Stimulated activated memory B cell treated with anti-CD40 and anti-IgM and Interleukin-4, amounts not matched to agents 10 μg/mL and 1 μg/mL and 100 μg/mL, for 72 hours (primary cell): ENCODE results near the gene DECR2.
"Not testable (repeated sequence)": the region's sequence is repeated elsewhere in the genome, so short reads cannot be mapped to it uniquely, and the experiment has no call there.

ENCODE experiments used
- ATAC-seq: fragments of 150-1000 bp; cut with Tn5 transposase; 2 replicates; pipeline ENCODE4 v1.10.0; 2021
- H3K27ac Mint-ChIP-seq: one replicate; pipeline ENCODE4 v1.8.0; 2022; ENCODE audit warnings: mild to moderate bottlenecking, mixed read lengths
- H3K27me3 Mint-ChIP-seq: one replicate; pipeline ENCODE4 v1.8.0; 2022; ENCODE audit warnings: mixed read lengths
- H3K36me3 Mint-ChIP-seq: one replicate; pipeline ENCODE4 v1.8.0; 2022; ENCODE audit warnings: mixed read lengths
- H3K4me1 Mint-ChIP-seq: one replicate; pipeline ENCODE4 v1.8.0; 2022; ENCODE audit warnings: mixed read lengths
- H3K4me3 Mint-ChIP-seq: one replicate; pipeline ENCODE4 v1.8.0; 2022; ENCODE audit warnings: mild to moderate bottlenecking, moderate library complexity, mixed read lengths
- H3K9me3 Mint-ChIP-seq: one replicate; pipeline ENCODE4 v1.8.0; 2022; ENCODE audit warnings: mixed read lengths

DECR2 gene, protein sequence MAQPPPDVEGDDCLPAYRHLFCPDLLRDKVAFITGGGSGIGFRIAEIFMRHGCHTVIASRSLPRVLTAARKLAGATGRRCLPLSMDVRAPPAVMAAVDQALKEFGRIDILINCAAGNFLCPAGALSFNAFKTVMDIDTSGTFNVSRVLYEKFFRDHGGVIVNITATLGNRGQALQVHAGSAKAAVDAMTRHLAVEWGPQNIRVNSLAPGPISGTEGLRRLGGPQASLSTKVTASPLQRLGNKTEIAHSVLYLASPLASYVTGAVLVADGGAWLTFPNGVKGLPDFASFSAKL

DNA sequence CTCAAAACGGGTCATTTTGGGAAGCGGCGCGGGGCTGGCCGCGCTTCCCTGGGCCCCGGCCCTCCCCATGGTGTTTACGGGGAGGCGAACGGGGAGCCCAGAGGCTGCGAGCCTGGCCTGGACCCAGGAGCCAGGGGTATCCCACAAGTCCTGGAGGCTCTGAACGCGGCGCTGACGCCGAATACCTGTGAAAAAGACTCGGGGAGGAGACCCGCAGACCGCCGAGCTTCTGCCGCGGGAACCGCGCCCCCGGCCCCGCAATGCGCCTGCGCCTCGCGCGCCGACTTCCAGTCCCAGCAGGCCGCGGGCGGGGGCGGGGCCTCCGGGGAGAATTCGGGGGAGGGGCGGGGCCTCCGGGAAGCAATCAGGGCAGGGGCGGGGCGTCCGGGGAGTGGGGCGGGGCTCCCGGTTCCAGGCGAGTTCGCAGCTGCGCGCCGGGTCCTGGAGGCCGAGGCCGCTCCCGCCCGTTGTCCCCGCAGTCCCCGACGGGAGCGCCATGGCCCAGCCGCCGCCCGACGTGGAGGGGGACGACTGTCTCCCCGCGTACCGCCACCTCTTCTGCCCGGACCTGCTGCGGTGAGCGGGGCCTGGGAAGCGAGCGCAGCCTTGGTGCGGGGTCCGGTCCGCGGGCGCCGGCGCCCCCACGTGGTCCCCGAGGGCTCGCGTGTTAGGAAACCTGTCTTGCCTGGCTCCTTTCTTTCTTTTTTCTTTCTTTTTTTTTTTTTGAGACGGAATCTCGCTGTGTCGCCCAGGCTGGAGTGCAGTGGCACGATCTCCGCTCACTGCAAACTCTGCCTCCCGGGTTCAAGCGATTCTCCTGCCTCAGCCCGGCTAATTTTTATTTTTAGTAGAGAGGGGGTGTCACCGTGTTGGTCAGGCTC, at the start of gene DECR2:
TSS of gene DECR2 (plus strand) at position 418 of the 881 bp plus-strand sequence. CDS start at position 497, 79 bp downstream.
- peak within 1 kb of the TSS; percentile 96 for H3K27ac Mint-ChIP-seq
- H3K36me3 Mint-ChIP-seq: no peaks in the 10 kb centered on the region
- peak; percentile 89 for ATAC-seq
- peaks cover 32% of the 10 kb centered on the region for H3K4me1 Mint-ChIP-seq
- peak within 1 kb of the TSS; percentile 91 for H3K4me3 Mint-ChIP-seq
- no peaks in the 10 kb centered on the region for H3K9me3 Mint-ChIP-seq
- H3K27me3 Mint-ChIP-seq: no peaks in the 10 kb centered on the region

DNA sequence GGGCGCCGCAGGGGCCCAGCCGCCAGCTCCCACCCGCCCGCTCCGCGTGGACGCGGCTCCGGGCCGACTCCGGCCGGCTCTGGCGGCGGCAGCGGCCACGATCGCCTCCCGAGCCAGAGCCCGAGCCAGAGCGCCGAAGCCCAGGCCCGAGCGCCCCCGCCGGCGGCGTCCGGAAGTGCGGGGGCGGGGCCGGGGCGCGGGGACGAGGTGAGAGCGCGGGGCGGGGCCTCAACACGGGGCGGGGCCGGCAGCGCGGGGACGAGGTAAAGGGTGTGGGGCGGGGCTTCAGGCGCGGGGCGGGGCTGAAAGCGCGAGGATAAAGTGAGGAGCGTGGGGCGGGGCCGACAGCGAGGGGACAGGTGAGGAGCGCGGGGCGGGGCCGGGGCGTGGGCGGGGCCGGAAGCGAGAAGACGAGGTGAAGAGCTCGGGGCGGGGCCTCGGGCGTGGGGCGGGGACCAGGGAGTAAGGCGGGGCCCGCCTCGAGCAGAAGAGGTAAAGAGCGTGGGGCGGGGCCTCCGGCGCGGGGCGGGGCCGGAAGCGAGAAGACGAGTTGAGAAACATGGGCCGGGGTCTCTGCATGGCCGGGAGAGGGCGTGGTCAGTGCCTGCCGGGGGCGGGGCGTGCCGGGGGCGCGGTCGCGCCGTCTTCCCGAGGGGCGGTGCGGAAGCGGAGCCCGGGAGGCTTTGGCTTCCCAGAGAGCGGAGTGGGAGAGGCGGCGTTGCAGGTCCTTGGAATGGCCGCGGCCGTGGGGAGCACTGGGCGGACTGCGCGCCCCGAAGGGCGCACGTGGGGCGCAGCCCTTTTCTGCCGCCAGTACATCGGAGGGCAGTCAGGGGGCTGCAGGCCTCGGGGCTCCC, 48.9 kb upstream of the DECR2 start, which contains the start of gene AXIN1:
TSS of gene AXIN1 (minus strand) at position 177 of the 857 bp plus-strand sequence. CDS start 5,698 bp downstream, outside the sequence.
- peak within 1 kb of the TSS; percentile 79 for H3K4me3 Mint-ChIP-seq
- H3K36me3 Mint-ChIP-seq: peaks cover under 1% of the 10 kb centered on the region
- peak; percentile 89 for ATAC-seq
- peaks cover 26% of the 10 kb centered on the region for H3K4me1 Mint-ChIP-seq
- peak within 1 kb of the TSS; percentile 44 for H3K27ac Mint-ChIP-seq
- no peaks in the 10 kb centered on the region for H3K27me3 Mint-ChIP-seq
- no peaks in the 10 kb centered on the region for H3K9me3 Mint-ChIP-seq

DNA sequence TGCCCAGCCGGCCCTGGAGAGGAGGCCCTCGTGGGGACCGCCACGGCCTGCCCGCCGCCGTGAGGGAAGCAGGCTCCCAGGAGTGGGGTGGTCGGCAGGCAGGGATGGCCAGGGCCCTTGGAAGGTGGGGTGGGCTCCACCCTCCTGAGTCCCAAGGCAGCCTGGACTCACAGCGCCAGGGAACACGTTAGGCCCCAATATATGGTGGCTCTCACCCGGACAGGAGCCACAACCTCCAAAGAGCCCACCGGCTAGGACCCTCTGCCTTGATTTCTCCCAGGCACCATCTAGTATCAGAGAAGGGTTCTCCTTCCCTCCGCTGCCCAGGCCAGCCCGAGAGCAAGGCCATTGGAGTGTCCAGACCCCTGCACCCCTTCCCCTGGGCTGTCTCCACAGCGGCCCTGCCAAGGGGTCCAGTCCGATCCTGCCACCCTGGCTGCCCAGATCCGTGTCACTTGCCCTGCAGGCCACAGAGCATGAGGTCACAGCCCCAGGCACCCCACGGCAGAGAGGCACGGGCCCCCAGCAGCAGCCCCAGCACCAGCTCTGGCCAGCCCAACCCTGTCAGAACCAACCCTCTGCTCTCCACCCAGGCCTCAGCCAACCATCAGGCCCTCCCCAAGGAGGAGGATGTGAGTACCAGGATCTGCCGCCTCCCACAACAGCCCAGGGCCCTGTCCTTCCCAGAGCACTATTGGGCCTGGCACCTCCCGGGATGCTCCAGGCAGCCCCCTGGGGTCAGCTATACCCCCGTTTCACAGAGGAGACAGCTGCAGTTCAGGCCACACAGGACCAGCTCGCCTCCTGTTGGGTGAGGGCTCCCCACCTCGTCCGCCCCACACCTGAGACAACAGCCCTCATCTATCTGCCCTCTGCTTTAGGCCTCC, 48.0 kb upstream of the DECR2 start:
- no peaks in the 10 kb centered on the region for H3K9me3 Mint-ChIP-seq
- peaks cover 17% of the 10 kb centered on the region for H3K4me1 Mint-ChIP-seq
- no peak for ATAC-seq
- H3K27me3 Mint-ChIP-seq: no peaks in the 10 kb centered on the region
- H3K27ac Mint-ChIP-seq: no peak overlapping the region
- H3K36me3 Mint-ChIP-seq: no peaks in the 10 kb centered on the region
- peak overlapping the region; percentile 27 for H3K4me3 Mint-ChIP-seq

DNA sequence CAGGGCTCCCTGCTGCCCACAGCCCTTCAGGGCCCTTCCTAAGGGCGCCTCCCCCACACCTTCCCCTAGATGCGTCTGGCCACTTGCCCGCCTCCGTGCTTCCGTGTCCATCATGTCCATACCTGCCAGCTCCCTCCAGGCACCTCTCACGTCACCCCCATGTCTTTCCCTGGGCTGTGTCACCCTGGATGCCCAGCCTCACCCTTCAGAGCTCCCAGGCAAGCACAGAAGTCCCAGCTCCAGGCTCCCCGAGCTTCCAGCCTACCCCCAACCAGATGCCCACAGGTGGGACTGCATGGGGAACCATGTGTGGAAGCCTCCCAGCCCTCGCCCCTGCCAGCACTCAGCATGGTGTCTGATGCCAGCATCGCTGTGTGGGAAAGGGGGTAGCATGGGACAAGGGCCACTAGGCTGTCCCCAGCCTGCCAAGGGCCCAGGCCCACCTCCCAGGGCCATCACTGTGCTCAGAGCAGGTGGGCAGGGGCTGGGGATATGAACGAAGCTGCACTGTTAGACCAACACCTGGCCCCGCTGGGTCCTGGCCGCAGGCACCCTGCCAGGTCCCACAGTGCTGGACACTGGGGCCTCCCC, 47.3 kb upstream of the DECR2 start:
- Mint-ChIP-seq H3K36me3 (no peaks in the 10 kb centered on the region), H3K9me3 (no peaks in the 10 kb centered on the region), H3K27me3 (no peaks in the 10 kb centered on the region), H3K4me3 (peak overlapping the region; percentile 27), H3K4me1 (peaks cover 10% of the 10 kb centered on the region), H3K27ac (no peak overlapping the region)
- no peak for ATAC-seq

DNA sequence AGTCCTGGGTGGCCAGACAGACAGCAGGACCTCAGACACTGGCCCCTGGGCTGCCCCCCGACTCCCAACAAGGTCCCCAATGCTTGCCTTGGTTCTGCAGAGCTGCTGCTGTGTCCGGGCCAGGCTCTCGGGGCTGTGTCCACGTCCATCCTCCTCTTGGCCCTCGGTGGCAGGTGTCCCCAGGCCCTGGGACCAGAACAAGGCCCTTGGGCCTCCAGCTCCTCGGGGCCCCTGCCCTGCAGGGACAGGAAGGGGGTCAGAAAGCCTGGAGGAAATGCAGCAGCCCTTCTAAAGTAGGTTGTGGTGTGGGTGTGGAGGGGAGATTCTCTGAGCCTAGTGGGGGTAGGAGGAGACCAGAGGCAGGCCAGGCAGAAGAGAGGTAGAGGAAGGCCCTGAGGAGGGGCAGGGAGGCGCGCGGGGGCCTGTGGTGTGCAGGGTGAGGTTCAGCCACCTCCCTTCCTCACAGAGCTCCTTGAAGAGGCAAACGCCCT, 46.7 kb upstream of the DECR2 start:
- ATAC-seq: no peak
- Mint-ChIP-seq H3K9me3 (no peaks in the 10 kb centered on the region), H3K4me1 (peaks cover 6% of the 10 kb centered on the region), H3K36me3 (no peaks in the 10 kb centered on the region), H3K27ac (no peak overlapping the region), H3K27me3 (peaks cover 2% of the 10 kb centered on the region), H3K4me3 (no peak overlapping the region)

DNA sequence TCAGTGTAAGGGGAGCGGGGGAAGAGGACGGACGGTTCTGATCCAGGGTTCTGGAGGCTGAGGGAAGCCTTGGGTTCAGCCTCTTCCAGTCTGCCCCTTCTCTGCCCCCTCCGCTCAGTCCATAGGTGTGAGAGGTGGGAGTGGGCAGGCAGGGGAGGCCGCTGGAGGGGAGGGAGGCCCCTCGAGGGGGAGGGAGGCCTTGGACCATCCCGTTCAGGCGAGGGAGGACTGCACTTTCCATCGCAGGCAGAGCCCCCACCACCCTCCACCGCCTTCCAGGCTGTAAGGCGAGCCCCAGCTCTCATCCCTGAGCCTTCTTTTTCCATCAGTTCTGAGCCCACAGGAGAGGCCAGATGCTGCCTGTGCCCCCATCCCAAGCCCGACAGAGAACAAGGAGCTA, 44.9 kb upstream of the DECR2 start:
- Mint-ChIP-seq H3K27me3 (peaks cover 9% of the 10 kb centered on the region), H3K4me3 (no peak overlapping the region), H3K4me1 (peaks cover under 1% of the 10 kb centered on the region), H3K9me3 (no peaks in the 10 kb centered on the region), H3K36me3 (no peaks in the 10 kb centered on the region), H3K27ac (no peak overlapping the region)
- no peak for ATAC-seq

DNA sequence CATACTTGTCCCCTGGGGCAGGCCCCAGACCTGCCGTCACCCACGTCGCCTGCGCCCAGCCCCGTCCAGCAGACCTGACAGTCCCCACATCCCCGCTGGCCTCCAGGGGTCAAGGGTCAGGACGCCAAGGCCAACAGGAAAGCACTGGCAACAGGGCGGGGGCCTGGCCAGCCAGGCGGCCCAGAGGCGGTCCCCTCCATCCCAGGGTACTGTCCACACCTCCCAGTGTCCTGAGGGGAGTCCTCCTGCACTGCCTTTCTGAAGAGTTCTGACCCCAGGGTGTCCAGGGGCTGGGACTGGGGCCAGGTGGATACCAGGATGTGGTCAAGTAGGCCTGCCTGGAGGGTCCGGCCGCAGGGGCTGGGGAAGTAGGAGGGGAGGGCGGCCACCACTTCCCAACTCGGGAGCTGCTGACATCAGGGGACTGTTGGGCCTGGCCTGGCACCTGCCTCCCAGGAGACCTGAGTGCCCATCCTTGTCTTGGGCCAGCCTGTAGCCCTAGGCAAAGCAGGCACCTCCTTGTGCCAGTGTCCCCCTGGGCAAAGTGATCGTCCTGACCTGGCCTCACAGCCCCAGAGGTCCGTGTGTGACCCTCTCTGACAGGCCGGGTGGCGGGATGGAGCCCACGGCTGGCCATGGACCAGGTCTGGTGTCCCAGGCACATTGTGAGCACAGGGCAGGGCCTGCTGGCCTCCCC, 42.5 kb upstream of the DECR2 start:
- ATAC-seq: no peak
- Mint-ChIP-seq H3K4me3 (no peak overlapping the region), H3K4me1 (peaks cover 9% of the 10 kb centered on the region), H3K27ac (no peak overlapping the region), H3K36me3 (no peaks in the 10 kb centered on the region), H3K27me3 (peaks cover 31% of the 10 kb centered on the region), H3K9me3 (no peaks in the 10 kb centered on the region)

DNA sequence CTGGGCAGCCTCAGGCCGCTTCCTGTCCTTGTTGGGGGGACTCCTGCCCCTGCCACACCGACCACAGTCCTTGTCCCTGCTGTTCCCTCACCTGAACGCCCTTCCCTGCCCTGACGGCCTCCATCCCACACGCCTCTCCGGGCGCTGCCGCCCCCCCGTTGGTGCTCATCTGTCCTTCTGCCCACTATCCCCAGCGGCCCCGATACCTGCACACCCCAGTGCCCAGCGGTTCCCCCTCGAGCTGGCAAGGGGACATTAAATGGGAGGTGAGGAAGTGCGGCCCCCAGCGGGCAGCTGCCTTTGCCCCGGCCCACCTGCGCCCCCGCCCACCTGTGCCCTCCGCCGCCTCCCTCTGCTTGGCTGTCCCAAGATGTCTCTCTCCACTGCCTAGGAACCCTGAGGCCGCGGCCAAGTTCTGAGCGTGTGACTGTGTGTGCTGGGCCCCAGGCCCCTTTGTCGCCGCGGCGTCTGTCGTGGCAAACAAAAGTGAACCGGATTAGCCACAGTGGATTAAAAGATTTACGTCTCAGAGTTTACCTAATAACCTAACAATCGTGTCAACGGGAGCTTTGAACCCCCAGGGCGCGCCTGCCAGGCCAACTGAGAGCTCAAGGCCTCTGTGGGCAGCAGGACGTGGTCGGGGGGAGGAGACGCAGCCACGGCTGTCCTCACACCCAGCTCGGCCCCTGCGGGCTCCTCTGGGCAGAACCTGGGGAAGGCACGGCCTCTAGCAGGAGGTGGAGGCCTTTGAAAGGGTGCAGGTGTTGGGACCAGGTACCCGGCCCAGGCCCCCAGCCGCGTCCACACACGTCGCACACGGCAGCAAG, 41.6 kb upstream of the DECR2 start:
- Mint-ChIP-seq H3K4me3 (no peak overlapping the region), H3K9me3 (no peaks in the 10 kb centered on the region), H3K4me1 (peaks cover 9% of the 10 kb centered on the region), H3K36me3 (no peaks in the 10 kb centered on the region), H3K27ac (no peak overlapping the region), H3K27me3 (peaks cover 36% of the 10 kb centered on the region)
- no peak for ATAC-seq

DNA sequence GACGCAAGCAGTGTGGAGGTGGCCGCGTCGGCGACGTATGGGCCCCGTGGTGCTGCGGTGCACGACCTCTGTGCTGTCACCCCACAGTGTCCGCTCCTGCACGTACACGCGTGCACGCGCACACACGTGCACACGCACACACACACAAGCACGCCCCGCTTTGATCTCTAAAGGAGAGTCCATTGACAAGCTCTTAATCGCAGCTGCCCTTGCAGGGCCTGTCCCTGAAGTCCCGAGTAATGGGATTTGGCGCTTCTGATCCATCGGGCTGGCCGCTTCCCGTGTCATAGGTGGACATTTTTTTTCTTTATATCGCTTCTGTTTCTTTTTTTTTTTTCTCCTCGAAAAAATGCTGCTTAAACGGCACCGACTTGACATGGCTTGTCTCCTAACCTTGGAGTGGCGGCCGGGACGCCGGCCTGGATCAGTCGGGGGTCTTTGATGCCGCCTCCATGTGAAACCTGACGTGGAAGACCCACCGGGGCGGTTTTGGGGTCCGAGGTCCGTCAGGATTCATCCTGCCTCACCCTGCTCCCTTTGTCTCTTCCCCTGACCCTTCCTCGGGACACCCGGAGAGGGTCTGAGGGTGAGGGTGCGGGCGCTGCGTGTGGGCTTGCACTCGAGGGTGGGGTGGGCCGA, 40.9 kb upstream of the DECR2 start:
- H3K27me3 Mint-ChIP-seq: peaks cover 36% of the 10 kb centered on the region
- no peak for ATAC-seq
- peaks cover 9% of the 10 kb centered on the region for H3K4me1 Mint-ChIP-seq
- H3K9me3 Mint-ChIP-seq: no peaks in the 10 kb centered on the region
- H3K36me3 Mint-ChIP-seq: no peaks in the 10 kb centered on the region
- H3K27ac Mint-ChIP-seq: no peak overlapping the region
- H3K4me3 Mint-ChIP-seq: no peak overlapping the region

DNA sequence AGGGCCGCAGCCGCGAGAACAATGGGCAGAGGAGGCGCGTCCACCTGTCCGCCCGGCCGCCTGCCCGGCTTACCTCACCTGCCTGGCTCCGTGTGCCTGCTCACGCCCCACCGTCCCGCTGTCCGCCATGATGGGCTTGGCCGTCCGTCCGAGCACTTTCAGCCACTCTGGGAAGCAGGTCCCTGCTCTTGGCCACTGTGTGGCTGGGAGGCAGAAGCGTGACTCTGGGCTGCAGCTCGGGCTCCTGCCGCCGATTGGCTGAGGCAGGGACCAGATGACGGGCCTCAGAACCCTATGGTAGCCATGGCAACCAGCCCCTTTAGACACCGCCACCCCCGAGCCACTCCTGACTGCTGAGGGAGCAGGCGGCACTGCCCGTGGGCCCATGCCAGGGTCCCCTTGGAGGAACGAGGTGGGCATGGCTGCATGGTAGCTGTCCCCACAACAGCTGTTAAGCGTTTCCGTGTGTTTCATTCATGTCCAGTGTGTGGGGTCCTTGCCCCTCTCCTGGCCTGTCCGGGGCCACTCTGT, 40.3 kb upstream of the DECR2 start:
- peaks cover 9% of the 10 kb centered on the region for H3K4me1 Mint-ChIP-seq
- H3K27ac Mint-ChIP-seq: no peak overlapping the region
- no peak for ATAC-seq
- H3K4me3 Mint-ChIP-seq: no peak overlapping the region
- peaks cover 36% of the 10 kb centered on the region for H3K27me3 Mint-ChIP-seq
- no peaks in the 10 kb centered on the region for H3K9me3 Mint-ChIP-seq
- H3K36me3 Mint-ChIP-seq: peaks cover under 1% of the 10 kb centered on the region

DNA sequence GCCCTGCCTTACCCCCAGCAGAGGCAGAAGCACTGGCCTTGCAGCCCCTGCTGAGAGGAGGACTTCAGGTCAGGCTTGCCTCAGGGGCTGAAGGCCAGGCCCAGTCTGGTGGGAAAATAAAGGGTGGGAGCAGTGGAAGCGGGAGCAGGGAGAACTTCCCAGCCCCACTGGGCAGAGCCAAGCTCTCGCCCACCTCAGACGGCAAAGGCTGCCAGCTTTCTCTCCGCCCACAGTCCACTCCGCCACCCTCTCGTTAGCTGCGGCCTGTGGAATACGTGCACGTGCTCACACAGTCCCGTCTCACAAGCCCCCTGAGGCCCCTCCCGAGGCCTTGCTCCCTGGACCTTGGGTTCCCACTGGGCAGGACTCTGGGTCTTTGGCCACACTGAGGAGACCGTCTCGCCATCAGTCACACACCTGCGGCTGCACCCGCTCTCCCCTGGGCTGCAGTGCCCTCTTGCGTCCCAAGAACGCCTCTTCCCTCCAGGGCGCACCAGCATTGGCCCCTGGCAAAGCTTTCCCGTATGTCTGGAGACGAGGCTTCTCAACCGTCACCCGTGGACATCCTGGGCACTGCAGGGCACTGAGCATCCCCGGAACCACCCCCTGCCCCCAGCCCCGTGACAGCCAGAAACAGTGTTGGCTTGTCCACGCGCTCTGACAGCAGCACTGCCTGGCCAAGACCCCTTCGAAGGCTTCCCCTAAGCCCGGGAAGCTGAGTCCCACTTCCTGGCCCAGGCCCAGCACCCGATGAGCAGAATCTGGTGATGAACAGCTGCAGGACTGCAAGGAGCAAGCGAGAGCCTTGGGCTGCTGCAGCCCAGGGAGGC, 39.6 kb upstream of the DECR2 start:
- Mint-ChIP-seq H3K36me3 (peaks cover 7% of the 10 kb centered on the region), H3K27me3 (peaks cover 36% of the 10 kb centered on the region), H3K9me3 (no peaks in the 10 kb centered on the region), H3K4me3 (peak overlapping the region; percentile 1), H3K4me1 (peaks cover 9% of the 10 kb centered on the region), H3K27ac (no peak overlapping the region)
- peak; percentile 85 for ATAC-seq

DNA sequence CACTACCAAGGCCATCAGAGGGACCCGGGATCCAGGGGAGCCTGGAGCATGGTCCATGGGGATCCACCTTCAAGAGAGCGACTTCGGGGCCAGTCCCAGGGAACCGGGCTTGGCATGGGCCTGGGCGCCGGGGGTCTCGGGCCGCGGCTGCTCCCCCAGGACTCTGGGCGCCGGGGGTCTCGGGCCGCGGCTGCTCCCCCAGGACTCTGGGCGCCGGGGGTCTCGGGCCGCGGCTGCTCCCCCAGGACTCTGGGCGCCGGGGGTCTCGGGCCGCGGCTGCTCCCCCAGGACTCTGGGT, 39.0 kb upstream of the DECR2 start:
- not testable (repeated sequence) for ATAC-seq, H3K27ac Mint-ChIP-seq, H3K4me3 Mint-ChIP-seq, H3K9me3 Mint-ChIP-seq, H3K4me1 Mint-ChIP-seq
- peaks cover 36% of the 10 kb centered on the region for H3K27me3 Mint-ChIP-seq
- peaks cover 13% of the 10 kb centered on the region for H3K36me3 Mint-ChIP-seq
